ENCODE data around the gene UBXN7.

Gene UBXN7

DNA sequence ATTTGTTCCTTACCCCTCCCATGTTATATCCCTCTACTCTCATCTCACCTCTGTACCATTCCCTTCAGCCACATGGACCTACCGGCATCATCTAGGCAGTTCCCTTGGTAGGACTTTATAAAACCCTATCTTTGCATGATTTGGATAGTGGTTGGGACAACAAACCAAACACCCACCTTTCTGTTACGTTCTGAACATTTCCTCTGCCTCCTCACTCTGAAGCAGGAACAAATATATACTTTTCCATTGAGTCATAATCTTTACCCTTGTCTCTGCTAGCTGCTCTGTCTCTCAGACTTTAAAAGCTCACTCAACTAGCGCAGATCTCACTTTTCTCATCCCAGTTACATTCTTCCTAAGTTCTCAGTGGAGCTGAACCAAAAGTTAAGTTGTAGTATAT lies 17.8 kb downstream of the UBXN7 start:
- H3K4me1 ChIP-seq (ENCODE audit: control insufficient read depth, insufficient read depth, low read length) = no peaks in the 10 kb centered on the region
- no peak overlapping the region for H3K9ac ChIP-seq (ENCODE audit: low read length)
- H3K9me3 ChIP-seq (ENCODE audit: control insufficient read depth, insufficient read depth, low read depth, low read length) = peaks cover 3% of the 10 kb centered on the region
- H3K27ac ChIP-seq (ENCODE audit: low read depth, low read length) = no peak overlapping the region
- H3K27me3 ChIP-seq (ENCODE audit: control insufficient read depth, insufficient read depth, low read length) = no peaks in the 10 kb centered on the region
- H3K36me3 ChIP-seq (ENCODE audit: control insufficient read depth, insufficient read depth, low read length) = peaks cover 3% of the 10 kb centered on the region; the same call in 1 of the 2 replicates
- H3K4me3 ChIP-seq (ENCODE audit: low read depth, low read length) = no peak overlapping the region

DNA sequence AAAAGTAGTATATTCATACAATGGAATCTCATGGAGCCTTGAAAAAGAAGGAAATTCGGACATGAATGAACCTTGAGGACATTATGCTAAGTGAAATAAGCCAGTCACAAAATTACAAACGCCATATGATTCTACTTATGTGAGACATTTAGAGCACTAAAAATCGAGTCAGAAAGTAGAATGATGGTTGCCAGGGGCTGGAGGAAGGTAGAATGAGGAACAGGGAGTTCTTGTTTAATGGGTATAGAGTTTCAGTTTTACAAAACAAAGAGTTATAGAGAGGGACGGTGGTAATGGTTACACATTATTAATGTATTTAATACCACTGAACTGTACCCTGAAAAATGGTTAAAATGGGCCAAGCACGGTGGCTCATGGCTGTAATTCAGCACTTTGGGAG lies 19.5 kb downstream of the UBXN7 start:
- Histone ChIP-seq H3K27ac (ENCODE audit: low read depth, low read length) (no peak overlapping the region), H3K4me1 (ENCODE audit: control insufficient read depth, insufficient read depth, low read length) (no peaks in the 10 kb centered on the region), H3K36me3 (ENCODE audit: control insufficient read depth, insufficient read depth, low read length) (peaks cover 3% of the 10 kb centered on the region; the same call in 1 of the 2 replicates), H3K4me3 (ENCODE audit: low read depth, low read length) (no peak overlapping the region), H3K9ac (ENCODE audit: low read length) (no peak overlapping the region), H3K9me3 (ENCODE audit: control insufficient read depth, insufficient read depth, low read depth, low read length) (peaks cover 10% of the 10 kb centered on the region), H3K27me3 (ENCODE audit: control insufficient read depth, insufficient read depth, low read length) (no peaks in the 10 kb centered on the region)

DNA sequence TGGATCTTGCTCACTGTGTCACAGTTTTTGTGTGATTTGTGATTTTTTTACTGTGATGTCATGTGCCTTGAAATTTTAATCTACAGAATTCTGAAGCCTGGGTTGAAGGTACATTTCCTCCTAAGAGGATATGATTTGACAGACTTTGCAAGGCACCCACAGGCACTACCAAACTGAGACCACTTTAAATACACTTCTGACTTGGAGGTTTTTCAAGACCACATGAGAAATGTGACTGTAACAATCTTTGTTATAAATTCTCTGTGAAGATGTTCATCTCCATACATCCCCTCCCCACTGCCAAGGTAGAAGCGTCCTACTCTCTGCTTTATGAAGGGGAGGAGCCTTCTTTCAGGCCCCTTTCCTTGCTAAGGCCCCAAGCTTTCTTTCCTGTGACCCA lies 22.8 kb downstream of the UBXN7 start:
- Histone ChIP-seq H3K4me1 (ENCODE audit: control insufficient read depth, insufficient read depth, low read length) (no peaks in the 10 kb centered on the region), H3K27me3 (ENCODE audit: control insufficient read depth, insufficient read depth, low read length) (no peaks in the 10 kb centered on the region), H3K36me3 (ENCODE audit: control insufficient read depth, insufficient read depth, low read length) (peaks cover 30% of the 10 kb centered on the region), H3K27ac (ENCODE audit: low read depth, low read length) (no peak overlapping the region), H3K9ac (ENCODE audit: low read length) (no peak overlapping the region), H3K9me3 (ENCODE audit: control insufficient read depth, insufficient read depth, low read depth, low read length) (peaks cover 10% of the 10 kb centered on the region), H3K4me3 (ENCODE audit: low read depth, low read length) (no peak overlapping the region)

DNA sequence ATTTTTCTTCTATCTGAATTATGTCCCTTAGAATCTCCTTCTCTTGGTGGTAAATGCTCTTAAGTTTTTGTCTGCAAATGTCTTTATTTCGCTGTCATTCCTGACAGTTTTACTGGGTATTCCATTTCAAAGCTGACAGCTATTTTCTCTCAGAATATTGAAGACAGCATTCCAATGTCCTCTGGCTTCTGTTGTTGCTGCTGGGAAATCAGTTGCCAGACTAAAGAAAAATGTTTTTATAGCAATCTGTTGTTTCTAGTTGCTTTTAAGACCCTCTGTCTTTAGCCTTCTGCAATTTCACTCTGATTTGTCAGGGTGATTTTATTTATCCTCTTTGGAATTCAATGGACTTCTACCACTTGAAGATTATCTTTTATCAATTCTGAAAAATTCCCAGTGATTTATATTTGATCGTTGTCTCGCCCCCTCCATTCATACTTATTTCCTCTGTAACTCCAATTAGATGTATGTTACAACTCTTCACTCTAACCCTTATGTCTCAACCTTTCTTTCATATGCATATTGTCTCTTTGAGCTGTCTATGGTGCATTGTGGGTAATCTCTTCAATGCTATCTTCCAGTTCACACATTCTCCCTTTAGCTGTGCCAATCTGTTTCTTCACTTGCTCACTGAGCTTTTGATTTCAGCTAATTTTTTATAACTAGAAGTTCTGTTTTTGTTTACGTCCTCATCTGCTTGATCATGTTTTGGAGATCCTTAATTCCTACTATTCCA lies 23.5 kb downstream of the UBXN7 start:
- H3K27me3 ChIP-seq (ENCODE audit: control insufficient read depth, insufficient read depth, low read length) = no peaks in the 10 kb centered on the region
- no peak overlapping the region for H3K27ac ChIP-seq (ENCODE audit: low read depth, low read length)
- peaks cover 30% of the 10 kb centered on the region for H3K36me3 ChIP-seq (ENCODE audit: control insufficient read depth, insufficient read depth, low read length)
- peaks cover 10% of the 10 kb centered on the region for H3K9me3 ChIP-seq (ENCODE audit: control insufficient read depth, insufficient read depth, low read depth, low read length)
- no peaks in the 10 kb centered on the region for H3K4me1 ChIP-seq (ENCODE audit: control insufficient read depth, insufficient read depth, low read length)
- no peak overlapping the region for H3K4me3 ChIP-seq (ENCODE audit: low read depth, low read length)
- no peak overlapping the region for H3K9ac ChIP-seq (ENCODE audit: low read length)

DNA sequence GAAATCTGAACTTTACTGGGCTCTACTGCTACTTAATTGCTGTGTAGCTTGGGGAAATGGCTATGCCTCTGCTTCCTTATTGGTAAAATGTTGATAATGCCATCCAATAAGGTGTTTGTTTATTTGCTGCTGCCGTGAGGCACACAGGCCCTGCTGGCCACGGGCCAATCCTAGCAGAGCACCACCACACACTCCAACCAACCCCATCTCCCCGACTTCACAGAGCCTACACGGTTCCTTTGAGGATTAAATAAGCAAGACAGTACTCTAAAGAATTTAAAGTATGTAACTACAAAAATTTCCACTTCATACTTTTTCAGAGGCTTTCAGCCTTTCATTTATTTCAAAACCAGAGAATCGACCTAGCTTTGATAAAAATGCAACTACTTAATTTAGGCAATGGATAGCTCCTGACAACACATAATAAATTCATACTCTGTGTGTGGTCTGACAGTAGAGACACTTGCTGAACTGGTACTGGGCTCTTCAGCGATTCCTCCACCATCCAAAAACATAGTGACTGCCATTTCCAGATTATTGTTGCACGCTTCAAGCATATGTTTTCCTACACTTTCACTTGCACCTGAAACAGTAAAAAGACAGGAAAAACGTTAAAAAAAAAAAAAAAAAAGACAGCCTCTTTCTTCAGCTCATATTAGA lies 25.3 kb downstream of the UBXN7 start:
- Histone ChIP-seq H3K4me1 (ENCODE audit: control insufficient read depth, insufficient read depth, low read length) (no peaks in the 10 kb centered on the region), H3K9me3 (ENCODE audit: control insufficient read depth, insufficient read depth, low read depth, low read length) (peaks cover 10% of the 10 kb centered on the region), H3K4me3 (ENCODE audit: low read depth, low read length) (no peak overlapping the region), H3K9ac (ENCODE audit: low read length) (no peak overlapping the region), H3K27ac (ENCODE audit: low read depth, low read length) (no peak overlapping the region), H3K36me3 (ENCODE audit: control insufficient read depth, insufficient read depth, low read length) (peaks cover 38% of the 10 kb centered on the region), H3K27me3 (ENCODE audit: control insufficient read depth, insufficient read depth, low read length) (no peaks in the 10 kb centered on the region)

DNA sequence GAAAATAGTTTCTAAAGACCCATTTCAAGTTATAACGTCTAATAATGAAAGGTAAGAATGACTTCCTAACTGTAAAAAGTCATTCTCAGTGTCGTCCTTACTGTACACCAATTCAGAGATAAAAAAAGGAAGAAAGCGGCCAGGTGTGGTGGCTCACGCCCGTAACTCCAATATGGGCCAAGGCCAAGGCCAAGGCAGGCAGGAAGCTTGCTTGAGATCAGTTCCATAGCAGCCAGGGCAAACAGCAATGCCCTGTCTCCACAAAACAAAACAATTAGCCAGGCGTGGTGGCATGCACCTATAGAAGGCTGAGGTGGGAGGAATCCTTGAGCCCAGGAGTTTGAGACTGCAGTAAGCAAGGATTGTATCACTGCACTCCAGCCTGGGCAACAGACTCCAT lies 31.9 kb downstream of the UBXN7 start:
- Histone ChIP-seq H3K36me3 (ENCODE audit: control insufficient read depth, insufficient read depth, low read length) (peaks cover 53% of the 10 kb centered on the region), H3K27me3 (ENCODE audit: control insufficient read depth, insufficient read depth, low read length) (no peaks in the 10 kb centered on the region), H3K9me3 (ENCODE audit: control insufficient read depth, insufficient read depth, low read depth, low read length) (no peaks in the 10 kb centered on the region), H3K4me3 (ENCODE audit: low read depth, low read length) (no peak overlapping the region), H3K27ac (ENCODE audit: low read depth, low read length) (no peak overlapping the region), H3K4me1 (ENCODE audit: control insufficient read depth, insufficient read depth, low read length) (no peaks in the 10 kb centered on the region), H3K9ac (ENCODE audit: low read length) (no peak overlapping the region)

DNA sequence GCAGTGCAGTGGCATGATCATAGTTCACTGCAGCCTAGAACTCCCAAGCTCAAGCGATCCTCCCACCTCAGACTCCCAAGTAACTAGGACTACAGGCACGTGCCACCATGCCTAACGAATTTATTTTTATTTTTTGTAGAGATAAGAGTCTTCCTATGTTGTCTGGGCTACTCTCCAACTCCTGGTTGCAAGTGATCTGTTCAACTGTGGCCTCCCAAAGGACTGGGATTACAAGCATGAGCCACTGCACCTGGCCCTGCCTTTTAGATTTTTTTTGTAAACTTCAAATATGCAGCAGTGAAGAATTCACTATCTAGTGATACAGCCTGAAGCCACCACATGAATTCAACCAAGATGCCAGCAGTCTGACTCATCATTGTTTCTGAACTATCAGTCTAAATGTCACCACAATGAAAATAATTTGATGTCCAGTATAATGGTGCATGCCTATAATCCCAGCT lies 32.7 kb downstream of the UBXN7 start:
- no peak overlapping the region for H3K9ac ChIP-seq (ENCODE audit: low read length)
- peaks cover 50% of the 10 kb centered on the region for H3K36me3 ChIP-seq (ENCODE audit: control insufficient read depth, insufficient read depth, low read length)
- H3K27ac ChIP-seq (ENCODE audit: low read depth, low read length) = no peak overlapping the region
- no peaks in the 10 kb centered on the region for H3K4me1 ChIP-seq (ENCODE audit: control insufficient read depth, insufficient read depth, low read length)
- H3K27me3 ChIP-seq (ENCODE audit: control insufficient read depth, insufficient read depth, low read length) = no peaks in the 10 kb centered on the region
- no peak overlapping the region for H3K4me3 ChIP-seq (ENCODE audit: low read depth, low read length)
- no peaks in the 10 kb centered on the region for H3K9me3 ChIP-seq (ENCODE audit: control insufficient read depth, insufficient read depth, low read depth, low read length)

DNA sequence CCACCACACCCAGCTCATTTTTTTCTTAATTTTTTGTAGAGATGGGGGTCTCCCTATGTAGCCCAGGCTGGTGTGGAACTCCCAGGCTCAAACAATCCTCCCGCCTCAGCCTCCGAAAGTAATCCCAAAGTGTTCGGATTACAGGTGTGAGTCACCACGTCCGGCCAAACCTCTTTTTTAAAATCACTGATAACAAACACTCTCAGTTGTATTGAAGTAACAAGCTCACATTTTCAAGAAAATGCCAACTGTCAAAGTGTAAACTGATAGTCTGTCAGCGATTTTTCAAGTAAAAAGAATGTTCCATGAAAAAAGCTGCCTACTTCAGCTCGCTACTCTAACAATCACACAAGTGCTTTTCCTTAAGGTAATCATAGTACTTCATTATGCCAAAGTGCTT lies 33.4 kb downstream of the UBXN7 start:
- Histone ChIP-seq H3K27ac (ENCODE audit: low read depth, low read length) (no peak overlapping the region), H3K4me3 (ENCODE audit: low read depth, low read length) (no peak overlapping the region)

DNA sequence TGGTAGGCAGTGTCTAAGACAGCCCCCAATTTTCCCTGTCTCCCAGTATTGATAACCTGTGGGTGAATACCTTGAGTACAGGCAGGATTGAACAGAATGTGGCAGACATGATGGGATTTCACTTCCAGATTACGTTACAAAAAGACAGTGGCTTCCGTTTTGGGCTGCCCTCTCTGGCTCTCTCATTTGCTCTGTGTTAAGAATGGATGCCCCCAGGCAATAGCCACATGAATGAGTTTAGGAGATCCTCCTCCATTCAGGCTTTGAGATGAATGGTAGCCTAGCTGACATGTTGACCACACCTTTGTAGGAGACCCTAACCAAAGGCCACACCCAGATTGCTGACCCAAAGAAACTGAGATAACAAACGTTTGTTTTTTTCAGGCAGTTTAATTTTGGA lies 34.3 kb downstream of the UBXN7 start:
- Histone ChIP-seq H3K27me3 (ENCODE audit: control insufficient read depth, insufficient read depth, low read length) (no peaks in the 10 kb centered on the region), H3K27ac (ENCODE audit: low read depth, low read length) (no peak overlapping the region), H3K9me3 (ENCODE audit: control insufficient read depth, insufficient read depth, low read depth, low read length) (no peaks in the 10 kb centered on the region), H3K9ac (ENCODE audit: low read length) (no peak overlapping the region), H3K36me3 (ENCODE audit: control insufficient read depth, insufficient read depth, low read length) (peaks cover 56% of the 10 kb centered on the region), H3K4me1 (ENCODE audit: control insufficient read depth, insufficient read depth, low read length) (no peaks in the 10 kb centered on the region), H3K4me3 (ENCODE audit: low read depth, low read length) (no peak overlapping the region)

More for the DNA sequence above, 33.4 kb downstream of the UBXN7 start:
- H3K9me3 ChIP-seq (ENCODE audit: control insufficient read depth, insufficient read depth, low read depth, low read length) = no peaks in the 10 kb centered on the region
- H3K4me1 ChIP-seq (ENCODE audit: control insufficient read depth, insufficient read depth, low read length) = no peaks in the 10 kb centered on the region
- no peak overlapping the region for H3K9ac ChIP-seq (ENCODE audit: low read length)
- peaks cover 49% of the 10 kb centered on the region for H3K36me3 ChIP-seq (ENCODE audit: control insufficient read depth, insufficient read depth, low read length)
- H3K27me3 ChIP-seq (ENCODE audit: control insufficient read depth, insufficient read depth, low read length) = no peaks in the 10 kb centered on the region

DNA sequence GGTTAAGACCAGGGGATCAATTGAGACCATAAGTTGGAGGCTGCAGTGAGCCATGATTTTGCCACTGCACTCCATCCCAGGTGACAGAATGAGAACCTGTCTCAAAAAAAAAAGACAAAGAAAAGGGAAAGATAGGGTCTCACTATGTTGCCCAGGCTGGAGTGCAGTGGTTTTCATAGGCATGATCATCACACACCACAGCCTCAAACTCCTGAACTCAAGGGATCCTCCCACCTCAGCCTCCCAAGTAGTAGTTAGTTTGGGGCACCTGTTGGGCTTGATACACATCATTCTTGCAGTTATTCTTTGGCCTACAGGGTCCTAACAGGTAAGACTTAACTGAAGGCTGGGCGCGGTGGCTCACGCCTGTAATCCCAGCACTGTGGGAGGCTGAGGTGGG lies 42.1 kb downstream of the UBXN7 start:
- H3K9me3 ChIP-seq (ENCODE audit: control insufficient read depth, insufficient read depth, low read depth, low read length) = peaks cover 17% of the 10 kb centered on the region
- no peak overlapping the region for H3K4me3 ChIP-seq (ENCODE audit: low read depth, low read length)
- H3K36me3 ChIP-seq (ENCODE audit: control insufficient read depth, insufficient read depth, low read length) = peaks cover 60% of the 10 kb centered on the region
- H3K27ac ChIP-seq (ENCODE audit: low read depth, low read length) = no peak overlapping the region
- H3K27me3 ChIP-seq (ENCODE audit: control insufficient read depth, insufficient read depth, low read length) = no peaks in the 10 kb centered on the region
- no peak overlapping the region for H3K9ac ChIP-seq (ENCODE audit: low read length)
- no peaks in the 10 kb centered on the region for H3K4me1 ChIP-seq (ENCODE audit: control insufficient read depth, insufficient read depth, low read length)

DNA sequence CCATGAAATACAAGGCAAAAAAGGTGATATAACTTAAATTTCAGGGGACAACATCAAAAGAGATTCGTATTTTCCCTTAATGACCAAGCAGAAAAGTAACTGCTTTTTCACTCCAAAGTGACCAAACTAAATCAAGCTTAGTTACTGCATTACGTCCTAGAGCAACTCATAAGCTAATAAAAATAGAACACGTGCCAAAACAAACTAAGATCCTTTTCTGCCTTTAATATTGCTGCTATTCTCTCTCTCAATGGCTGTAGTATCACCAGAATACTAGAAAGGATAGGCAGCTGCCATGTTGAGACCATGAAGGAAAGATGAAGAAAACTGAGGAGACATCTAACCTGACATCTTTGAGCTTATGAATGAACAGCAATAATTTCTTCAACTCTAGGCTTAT lies 43.3 kb downstream of the UBXN7 start:
- Histone ChIP-seq H3K9ac (ENCODE audit: low read length) (no peak overlapping the region), H3K4me1 (ENCODE audit: control insufficient read depth, insufficient read depth, low read length) (no peaks in the 10 kb centered on the region), H3K36me3 (ENCODE audit: control insufficient read depth, insufficient read depth, low read length) (peaks cover 57% of the 10 kb centered on the region), H3K27ac (ENCODE audit: low read depth, low read length) (no peak overlapping the region), H3K4me3 (ENCODE audit: low read depth, low read length) (no peak overlapping the region), H3K9me3 (ENCODE audit: control insufficient read depth, insufficient read depth, low read depth, low read length) (peaks cover 17% of the 10 kb centered on the region), H3K27me3 (ENCODE audit: control insufficient read depth, insufficient read depth, low read length) (no peaks in the 10 kb centered on the region)

Measured in HUES6 (cell line).